ENCODE measurements around the gene TWNK. TPM values are rescaled to one million over a fixed set of nuclear protein-coding genes. Genes with fewer than 3 reads are reported as not detected.

Gene TWNK
- total and polyA plus RNA-seq, 10 of the 15 experiments (the other 5 are each of a cell fraction or from before 2014, with no cell fraction given), result 13.6 to 32.8 (median 18.0) TPM

DNA sequence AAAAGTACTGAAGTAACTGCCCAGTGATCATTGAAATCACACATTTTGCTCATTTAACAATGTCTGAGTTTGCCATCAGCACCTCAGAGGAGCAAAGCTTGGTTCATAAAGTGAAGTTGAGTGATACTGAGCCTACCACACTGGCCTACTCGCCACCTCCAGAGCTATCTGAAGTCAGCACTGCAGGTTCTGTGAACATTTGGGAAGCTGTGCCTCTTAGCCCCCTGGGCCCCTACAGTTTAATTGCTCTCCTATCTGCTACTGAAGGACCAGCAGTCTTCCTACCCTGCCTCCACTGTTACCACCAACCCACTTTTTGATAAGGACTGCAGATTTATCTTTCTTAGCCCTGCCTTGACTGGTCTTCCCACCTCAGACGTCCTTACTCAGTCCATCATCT is 20.0 kb upstream of the TWNK start (continued):
- no peak for TF ChIP-seq FOS (IDR thresholded peaks at IDR 0.05; ENCODE audit: borderline replicate concordance, extremely low read depth, insufficient read length)
- no peak for TF ChIP-seq ZBED1 (IDR thresholded peaks at IDR 0.05; ENCODE audit: borderline replicate concordance)
- TF ChIP-seq, protein P1, sequence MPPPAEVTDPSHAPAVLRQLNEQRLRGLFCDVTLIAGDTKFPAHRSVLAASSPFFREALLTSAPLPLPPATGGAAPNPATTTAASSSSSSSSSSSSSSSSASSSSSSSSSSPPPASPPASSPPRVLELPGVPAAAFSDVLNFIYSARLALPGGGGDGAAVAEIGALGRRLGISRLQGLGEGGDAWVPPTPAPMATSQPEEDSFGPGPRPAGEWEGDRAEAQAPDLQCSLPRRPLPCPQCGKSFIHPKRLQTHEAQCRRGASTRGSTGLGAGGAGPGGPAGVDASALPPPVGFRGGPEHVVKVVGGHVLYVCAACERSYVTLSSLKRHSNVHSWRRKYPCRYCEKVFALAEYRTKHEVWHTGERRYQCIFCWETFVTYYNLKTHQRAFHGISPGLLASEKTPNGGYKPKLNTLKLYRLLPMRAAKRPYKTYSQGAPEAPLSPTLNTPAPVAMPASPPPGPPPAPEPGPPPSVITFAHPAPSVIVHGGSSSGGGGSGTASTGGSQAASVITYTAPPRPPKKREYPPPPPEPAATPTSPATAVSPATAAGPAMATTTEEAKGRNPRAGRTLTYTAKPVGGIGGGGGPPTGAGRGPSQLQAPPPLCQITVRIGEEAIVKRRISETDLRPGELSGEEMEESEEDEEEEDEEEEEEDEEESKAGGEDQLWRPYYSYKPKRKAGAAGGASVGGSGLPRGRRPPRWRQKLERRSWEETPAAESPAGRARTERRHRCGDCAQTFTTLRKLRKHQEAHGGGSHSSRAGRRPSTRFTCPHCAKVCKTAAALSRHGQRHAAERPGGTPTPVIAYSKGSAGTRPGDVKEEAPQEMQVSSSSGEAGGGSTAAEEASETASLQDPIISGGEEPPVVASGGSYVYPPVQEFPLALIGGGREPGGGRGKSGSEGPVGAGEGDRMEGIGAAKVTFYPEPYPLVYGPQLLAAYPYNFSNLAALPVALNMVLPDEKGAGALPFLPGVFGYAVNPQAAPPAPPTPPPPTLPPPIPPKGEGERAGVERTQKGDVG (CRISPR knock-in tag; IDR thresholded peaks at IDR 0.05), result no peak
- TF ChIP-seq SMAD1 (IDR thresholded peaks at IDR 0.05; ENCODE audit: low read depth, partially characterized antibody), result no peak

DNA sequence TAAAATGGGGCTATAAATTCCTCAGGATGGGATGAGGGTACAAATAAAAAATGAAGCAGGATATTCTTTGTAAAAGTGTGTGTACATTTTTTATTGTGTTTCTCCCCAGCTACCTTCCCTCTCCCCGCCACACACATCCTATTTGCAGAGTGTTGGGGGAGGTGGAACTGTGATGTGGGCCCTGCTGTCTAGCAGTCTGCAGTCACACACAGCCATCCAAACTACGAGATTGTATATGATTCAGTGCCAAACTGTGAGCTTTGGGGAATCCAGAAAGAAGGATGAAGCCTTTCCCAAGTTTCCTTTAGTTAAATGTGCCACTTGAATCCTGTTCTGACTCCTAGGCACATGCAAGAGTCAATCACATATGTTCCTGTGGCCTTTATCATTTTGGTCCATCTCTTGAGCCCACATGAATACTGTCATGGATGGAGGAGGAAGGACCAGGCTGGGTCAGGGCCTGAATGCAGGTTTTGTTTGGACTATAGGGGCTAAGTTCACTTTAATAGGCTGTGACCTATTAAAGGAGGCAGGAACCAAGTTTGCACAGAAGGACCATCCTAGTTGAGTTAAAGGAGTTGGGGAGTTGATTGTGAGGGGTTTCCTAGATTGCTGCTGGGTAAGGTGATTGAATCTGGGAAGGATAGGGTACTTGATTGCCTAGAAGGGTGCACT is 19.1 kb upstream of the TWNK start:
- no peaks in the 10 kb centered on the region for H4K20me1 ChIP-seq (ENCODE audit: control insufficient read depth, insufficient read depth)
- intact Hi-C loops (cut with micrococcal nuclease; ENCODE audit: unreplicated experiment) (no loop called here), in situ Hi-C loops (cut with MboI) (no loop called here)
- no peak for ATAC-seq
- no peak overlapping the region for H2AFZ ChIP-seq (ENCODE audit: control insufficient read depth, low read depth, low read length)
- CTCF ChIA-PET, result interaction anchor here (0.8 to 4.6 kb wide), 5 partner anchors 10 to 128 kb away, joined by 3 to 29 read pairs (median 5); no protein-coding TSS in a partner anchor
- peaks cover 3% of the 10 kb centered on the region; the same call in 1 of the 2 replicates for H3K4me1 ChIP-seq (ENCODE audit: control insufficient read depth, insufficient read depth, low read length)
- SMC1A ChIA-PET (ENCODE audit: uncharacterized antibody, unreplicated experiment), result interaction anchor here (1.4 kb wide), 1 partner anchor 11 kb away, joined by 4 read pairs; no protein-coding TSS in a partner anchor
- RAD21 ChIA-PET (ENCODE audit: unreplicated experiment), result no interaction called here
- peaks cover 2 to 4% of the 10 kb centered on the region in 2 experiments; a peak in 3 of 4 replicates for H3K36me3 ChIP-seq (ENCODE audit: control insufficient read depth in 2 of 2, insufficient read depth in 2 of 2, low read length in 1 of 2)
- BruUV-seq (replicated peaks), result no TSS peak
- no peak overlapping the region for H3K9ac ChIP-seq (ENCODE audit: control insufficient read depth, insufficient read depth, low read length)
- no peak overlapping the region for H3K27ac ChIP-seq (ENCODE audit: control insufficient read depth, insufficient read depth)
- POLR2A ChIA-PET, result interaction anchor here (2.3 kb wide), 1 partner anchor 17 kb away, joined by 6 read pairs; no protein-coding TSS in a partner anchor
- 93% methylated on average over 2 of the region's 2 CpGs for WGBS (ENCODE audit: insufficient coverage, insufficient replicate concordance, low lambda C conversion rate, missing lambda C conversion rate)
- H3K9me3 ChIP-seq (replicated peaks; ENCODE audit: control insufficient read depth, insufficient read depth, low read length), result no peaks in the 10 kb centered on the region
- no peak for DNase-seq (ENCODE audit: low read depth, low spot score)
- no peak overlapping the region for H3K4me2 ChIP-seq (ENCODE audit: control insufficient read depth, insufficient read depth)
- no peaks in the 10 kb centered on the region for H3K27me3 ChIP-seq (replicated peaks in 1 of 2; ENCODE audit: control insufficient read depth in 2 of 2, insufficient read depth in 2 of 2, low read length in 1 of 2)
- FAIRE-seq, result no peak
- H3K79me2 ChIP-seq (ENCODE audit: control insufficient read depth, insufficient read depth, low read length), result no peaks in the 10 kb centered on the region
- H3K4me3 ChIP-seq, result no peak overlapping the region
- TF ChIP-seq ETV6 (conservative IDR thresholded peaks at IDR 0.05 in 1 of 2, IDR thresholded peaks at IDR 0.05 in 1 of 2; ENCODE audit: borderline replicate concordance in 1 of 2, low read depth in 1 of 2) (no peak), SMAD5 (IDR thresholded peaks at IDR 0.05; ENCODE audit: low read depth) (no peak), TCF7 (IDR thresholded peaks at IDR 0.05; ENCODE audit: borderline replicate concordance) (no peak), MYB (IDR thresholded peaks at IDR 0.05; ENCODE audit: borderline replicate concordance, low read depth, low read length) (no peak), GATAD2B (conservative IDR thresholded peaks at IDR 0.05; ENCODE audit: low read depth) (no peak), DPF2 (IDR thresholded peaks at IDR 0.05) (no peak)
- TF ChIP-seq, protein P2, sequence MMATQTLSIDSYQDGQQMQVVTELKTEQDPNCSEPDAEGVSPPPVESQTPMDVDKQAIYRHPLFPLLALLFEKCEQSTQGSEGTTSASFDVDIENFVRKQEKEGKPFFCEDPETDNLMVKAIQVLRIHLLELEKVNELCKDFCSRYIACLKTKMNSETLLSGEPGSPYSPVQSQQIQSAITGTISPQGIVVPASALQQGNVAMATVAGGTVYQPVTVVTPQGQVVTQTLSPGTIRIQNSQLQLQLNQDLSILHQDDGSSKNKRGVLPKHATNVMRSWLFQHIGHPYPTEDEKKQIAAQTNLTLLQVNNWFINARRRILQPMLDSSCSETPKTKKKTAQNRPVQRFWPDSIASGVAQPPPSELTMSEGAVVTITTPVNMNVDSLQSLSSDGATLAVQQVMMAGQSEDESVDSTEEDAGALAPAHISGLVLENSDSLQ (IDR thresholded peaks at IDR 0.05), result no peak
- TF ChIP-seq, protein P3, sequence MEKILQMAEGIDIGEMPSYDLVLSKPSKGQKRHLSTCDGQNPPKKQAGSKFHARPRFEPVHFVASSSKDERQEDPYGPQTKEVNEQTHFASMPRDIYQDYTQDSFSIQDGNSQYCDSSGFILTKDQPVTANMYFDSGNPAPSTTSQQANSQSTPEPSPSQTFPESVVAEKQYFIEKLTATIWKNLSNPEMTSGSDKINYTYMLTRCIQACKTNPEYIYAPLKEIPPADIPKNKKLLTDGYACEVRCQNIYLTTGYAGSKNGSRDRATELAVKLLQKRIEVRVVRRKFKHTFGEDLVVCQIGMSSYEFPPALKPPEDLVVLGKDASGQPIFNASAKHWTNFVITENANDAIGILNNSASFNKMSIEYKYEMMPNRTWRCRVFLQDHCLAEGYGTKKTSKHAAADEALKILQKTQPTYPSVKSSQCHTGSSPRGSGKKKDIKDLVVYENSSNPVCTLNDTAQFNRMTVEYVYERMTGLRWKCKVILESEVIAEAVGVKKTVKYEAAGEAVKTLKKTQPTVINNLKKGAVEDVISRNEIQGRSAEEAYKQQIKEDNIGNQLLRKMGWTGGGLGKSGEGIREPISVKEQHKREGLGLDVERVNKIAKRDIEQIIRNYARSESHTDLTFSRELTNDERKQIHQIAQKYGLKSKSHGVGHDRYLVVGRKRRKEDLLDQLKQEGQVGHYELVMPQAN (conservative IDR thresholded peaks at IDR 0.05), result no peak
